Tongue (tissue), 2 donors: Measurements from ENCODE around the gene SSBP2. TPM values are rescaled to one million over a fixed set of nuclear protein-coding genes. Genes with fewer than 3 reads are reported as not detected.

Experiments
- DNase-seq: peaks from one replicate; pipeline ENCODE4 v3.0.0-alpha.2; 2015
- total RNA-seq: library from RNA; depleted of rRNA; stranded (reverse); fragments of >200 nt; gene quantifications from one replicate; pipeline ENCODE4 v1.2.3, GENCODE V29; 2014

Gene SSBP2
- total RNA-seq, 1 donor from 2014 or later, result 102 TPM

DNA sequence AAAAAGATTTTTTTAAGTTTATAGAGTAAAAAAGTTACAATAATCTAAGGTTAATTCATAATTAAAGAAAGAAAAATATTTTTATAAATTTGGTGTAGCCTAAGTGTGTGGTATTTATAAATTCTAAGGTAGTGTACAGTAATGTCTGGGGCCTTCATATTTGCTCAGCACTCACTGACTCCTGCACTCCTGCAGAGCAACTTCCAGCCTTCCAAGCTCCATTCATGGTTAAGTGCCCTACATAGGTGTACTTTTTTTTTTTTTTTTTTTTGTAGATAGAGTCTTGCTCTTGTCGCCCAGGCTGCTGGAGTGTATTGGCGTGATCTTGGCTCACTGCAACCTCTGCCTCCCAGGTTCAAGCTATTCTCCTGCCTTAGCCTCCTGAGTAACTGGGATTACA lies 367.0 kb downstream of the SSBP2 start:
- no peak for DNase-seq

DNA sequence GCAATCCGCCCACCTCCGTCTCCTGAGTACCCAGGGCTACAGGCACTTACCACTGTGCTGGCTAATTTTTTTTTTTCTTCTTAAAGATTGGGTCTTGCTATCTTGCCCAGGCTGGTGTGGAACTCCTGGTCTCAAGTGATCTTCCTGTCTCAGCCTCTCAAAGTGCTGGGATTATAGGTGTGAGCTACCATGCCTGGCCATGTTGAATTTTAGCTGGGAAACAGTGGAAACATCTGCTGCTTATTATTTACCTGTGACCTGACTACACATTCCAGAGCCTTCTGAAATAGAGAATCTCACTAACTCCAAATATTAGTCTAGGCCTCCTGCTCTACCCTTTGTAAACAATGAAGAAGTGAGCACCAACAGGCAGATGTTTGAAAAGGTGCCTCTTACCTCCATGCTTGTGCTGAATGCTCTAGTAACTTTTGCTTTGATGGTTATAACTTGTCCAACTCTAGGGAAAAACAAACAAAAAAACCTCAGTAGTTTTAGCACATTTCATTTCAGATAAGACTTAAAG lies 379.5 kb downstream of the SSBP2 start:
- DNase-seq, result no peak

DNA sequence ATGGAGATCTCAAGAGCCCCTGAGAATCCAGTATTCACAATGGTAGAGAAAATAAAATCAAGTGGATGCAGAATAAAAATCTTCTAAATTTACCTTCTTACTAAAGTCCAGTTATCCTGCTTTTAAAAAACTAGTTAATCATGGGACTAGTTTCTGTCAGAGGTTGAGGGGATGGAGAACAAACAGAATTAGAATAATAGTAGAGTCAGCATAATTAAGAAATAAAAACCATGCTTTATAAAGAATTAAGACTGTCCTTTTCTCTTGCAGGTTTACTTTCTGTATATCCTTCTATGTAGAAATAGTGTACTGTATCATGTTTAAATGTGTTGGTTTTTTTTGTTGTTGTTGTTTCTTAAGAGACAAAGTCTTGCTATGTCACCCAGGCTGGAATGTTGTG lies 380.0 kb downstream of the SSBP2 start:
- no peak for DNase-seq

DNA sequence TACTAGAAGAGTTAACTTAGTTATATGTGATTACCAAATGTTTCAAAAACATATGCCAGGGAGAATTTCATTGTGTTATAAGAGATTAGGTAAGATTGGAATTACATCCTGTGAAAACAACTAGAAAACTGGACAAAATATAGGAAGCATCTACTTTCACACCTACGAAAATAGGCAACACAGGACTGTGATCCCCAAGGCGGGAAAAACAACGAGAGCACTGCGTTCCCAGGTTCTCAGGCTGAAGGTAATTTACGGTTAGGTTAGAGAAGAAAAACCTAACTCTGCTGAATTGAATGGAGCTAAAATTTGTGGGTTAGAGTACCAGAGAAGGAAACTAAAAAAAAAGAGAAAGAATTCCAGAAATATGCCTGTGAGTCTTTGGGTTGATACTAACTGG lies 385.4 kb downstream of the SSBP2 start:
- no peak for DNase-seq

DNA sequence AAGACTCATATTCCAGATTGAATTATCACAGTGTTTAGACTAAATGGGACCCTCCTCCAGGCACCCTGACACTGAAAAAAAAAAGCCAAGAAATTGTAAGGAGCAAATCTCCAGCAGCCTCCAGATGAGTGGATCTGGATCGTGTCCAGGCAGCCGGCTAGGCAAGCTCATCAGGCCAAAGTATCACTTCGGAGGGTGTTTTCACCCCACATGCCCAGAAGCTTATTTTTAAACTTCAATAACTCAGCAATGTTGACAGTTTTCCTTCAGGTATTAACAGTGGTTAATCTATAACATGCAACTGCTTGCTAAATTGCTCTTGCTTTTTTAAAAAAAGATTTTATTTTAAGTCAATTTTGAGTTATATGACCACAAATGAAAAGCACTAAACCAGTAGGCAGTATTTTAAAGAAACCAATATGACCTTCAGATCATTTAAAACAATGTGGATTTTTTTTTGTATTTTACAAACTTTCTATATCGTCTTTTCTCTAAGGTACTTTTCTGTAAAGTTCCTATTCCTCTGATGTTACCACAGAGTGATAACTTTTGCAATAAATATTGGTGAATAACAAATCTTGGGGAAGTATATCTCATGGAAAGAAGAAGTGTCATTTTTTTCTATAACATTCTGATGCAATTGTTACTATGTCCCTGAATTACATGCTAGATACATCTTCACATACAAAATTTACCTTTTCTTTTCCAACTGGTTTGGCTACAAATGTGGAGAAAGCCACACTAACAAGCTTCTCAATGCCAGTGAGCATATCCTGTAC lies 387.6 kb downstream of the SSBP2 start:
- peak; percentile 2 for DNase-seq

Other genes starting within 250 kb of the SSBP2 start
- 11.3 TPM for gene ATG10, start 220.9 kb upstream of the SSBP2 start, total RNA-seq